KOPT-K1 (cell line): Measurements from ENCODE around the gene PTPRE.

Experiments used
- H3K27ac ChIP-seq: fragments of 200-600 bp; sonication (generic); 2 replicates; pipeline ENCODE4 v1.5.1; 2016; ENCODE audit warnings: antibody characterized with exemption, mild to moderate bottlenecking, low read depth, low read length; ENCODE audit not compliant: poor library complexity, severe bottlenecking
- H3K36me3 ChIP-seq: fragments of 200-600 bp; sonication (generic); 2 replicates; pipeline ENCODE4 v1.5.1; 2017; ENCODE audit warnings: antibody characterized with exemption, mild to moderate bottlenecking, low read length, moderate library complexity; ENCODE audit not compliant: insufficient read depth
- H3K9me3 ChIP-seq: fragments of 200-600 bp; sonication (generic); 2 replicates; pipeline ENCODE4 v1.5.1; 2017; ENCODE audit warnings: antibody characterized with exemption, low read length, mild to moderate bottlenecking; ENCODE audit not compliant: insufficient read depth, poor library complexity, severe bottlenecking

Gene PTPRE

GRCh38 chr10:127922675-127923366, 15.9 kb downstream of the PTPRE start:
- Histone ChIP-seq H3K9me3 (no peaks in the 10 kb centered on the region), H3K27ac (no peak overlapping the region), H3K36me3 (no peaks in the 10 kb centered on the region)

- H3K36me3 ChIP-seq, result no peaks in the 10 kb centered on the region
- H3K27ac ChIP-seq, result no peak overlapping the region
- no peaks in the 10 kb centered on the region for H3K9me3 ChIP-seq
Observed at GRCh38 chr10:127923646-127924045, 16.7 kb downstream of the PTPRE start.

GRCh38 chr10:127925471-127926207, 18.7 kb downstream of the PTPRE start:
- Histone ChIP-seq H3K27ac (no peak overlapping the region), H3K9me3 (no peaks in the 10 kb centered on the region), H3K36me3 (no peaks in the 10 kb centered on the region)

- Histone ChIP-seq H3K27ac (no peak overlapping the region), H3K36me3 (no peaks in the 10 kb centered on the region)
Observed at GRCh38 chr10:127926455-127926854, 19.6 kb downstream of the PTPRE start.

GRCh38 chr10:127928021-127928806, 21.3 kb downstream of the PTPRE start:
- no peaks in the 10 kb centered on the region for H3K36me3 ChIP-seq
- H3K27ac ChIP-seq, result no peak overlapping the region
- H3K9me3 ChIP-seq, result peaks cover 6% of the 10 kb centered on the region

More at GRCh38 chr10:127926455-127926854, 19.6 kb downstream of the PTPRE start:
- H3K9me3 ChIP-seq, result no peaks in the 10 kb centered on the region

- H3K9me3 ChIP-seq, result peaks cover 6% of the 10 kb centered on the region
- H3K27ac ChIP-seq, result no peak overlapping the region
- no peaks in the 10 kb centered on the region for H3K36me3 ChIP-seq
Observed at GRCh38 chr10:127932521-127933270, 25.8 kb downstream of the PTPRE start.

- Histone ChIP-seq H3K9me3 (peaks cover 6% of the 10 kb centered on the region), H3K36me3 (no peaks in the 10 kb centered on the region), H3K27ac (no peak overlapping the region)
Observed at GRCh38 chr10:127933271-127933670, 26.4 kb downstream of the PTPRE start.

GRCh38 chr10:127934383-127934782, 27.5 kb downstream of the PTPRE start:
- H3K27ac ChIP-seq, result no peak overlapping the region
- no peaks in the 10 kb centered on the region for H3K36me3 ChIP-seq
- peaks cover 6% of the 10 kb centered on the region for H3K9me3 ChIP-seq

GRCh38 chr10:127935071-127935561, 28.2 kb downstream of the PTPRE start:
- H3K27ac ChIP-seq, result no peak overlapping the region
- H3K9me3 ChIP-seq, result peaks cover 6% of the 10 kb centered on the region
- H3K36me3 ChIP-seq, result no peaks in the 10 kb centered on the region

GRCh38 chr10:127937069-127937468, 30.2 kb downstream of the PTPRE start:
- Histone ChIP-seq H3K36me3 (no peaks in the 10 kb centered on the region), H3K9me3 (peaks cover 6% of the 10 kb centered on the region), H3K27ac (no peak overlapping the region)

- no peaks in the 10 kb centered on the region for H3K9me3 ChIP-seq
- no peak overlapping the region for H3K27ac ChIP-seq
- H3K36me3 ChIP-seq, result no peaks in the 10 kb centered on the region
Observed at GRCh38 chr10:127937915-127938463, 31.1 kb downstream of the PTPRE start.

GRCh38 chr10:127939786-127940330, 33.0 kb downstream of the PTPRE start:
- no peak overlapping the region for H3K27ac ChIP-seq

GRCh38 chr10:127940866-127941640, 34.1 kb downstream of the PTPRE start:
- Histone ChIP-seq H3K27ac (no peak overlapping the region), H3K36me3 (no peaks in the 10 kb centered on the region), H3K9me3 (no peaks in the 10 kb centered on the region)

More at GRCh38 chr10:127939786-127940330, 33.0 kb downstream of the PTPRE start:
- H3K9me3 ChIP-seq, result no peaks in the 10 kb centered on the region
- H3K36me3 ChIP-seq, result no peaks in the 10 kb centered on the region
